AG10803 (cell line): Measurements from ENCODE around the gene CACNA1C.

Experiments used
- DNase-seq: peaks from one replicate; pipeline ENCODE4 v3.0.0; 2010; ENCODE audit warnings: low read depth
- H3K4me3 ChIP-seq: 2 replicates; pipeline ENCODE4 v1.5.1; 2011; ENCODE audit warnings: mild to moderate bottlenecking, low read length, control low read depth
- CTCF ChIP-seq: conservative IDR thresholded peaks from 2 replicates; pipeline ENCODE4 v1.5.1; 2011; ENCODE audit warnings: mild to moderate bottlenecking, low read length, control low read depth, inconsistent platforms

CACNA1C gene

GRCh38 chr12:2118481-2119255, 65.9 kb downstream of the CACNA1C start:
- DNase-seq = no peak
- no peak for TF ChIP-seq CTCF
- no peak overlapping the region for H3K4me3 ChIP-seq

- TF ChIP-seq CTCF = no peak
- no peak overlapping the region for H3K4me3 ChIP-seq
- no peak for DNase-seq
Measured at GRCh38 chr12:2119266-2119665, 66.5 kb downstream of the CACNA1C start.

DNA sequence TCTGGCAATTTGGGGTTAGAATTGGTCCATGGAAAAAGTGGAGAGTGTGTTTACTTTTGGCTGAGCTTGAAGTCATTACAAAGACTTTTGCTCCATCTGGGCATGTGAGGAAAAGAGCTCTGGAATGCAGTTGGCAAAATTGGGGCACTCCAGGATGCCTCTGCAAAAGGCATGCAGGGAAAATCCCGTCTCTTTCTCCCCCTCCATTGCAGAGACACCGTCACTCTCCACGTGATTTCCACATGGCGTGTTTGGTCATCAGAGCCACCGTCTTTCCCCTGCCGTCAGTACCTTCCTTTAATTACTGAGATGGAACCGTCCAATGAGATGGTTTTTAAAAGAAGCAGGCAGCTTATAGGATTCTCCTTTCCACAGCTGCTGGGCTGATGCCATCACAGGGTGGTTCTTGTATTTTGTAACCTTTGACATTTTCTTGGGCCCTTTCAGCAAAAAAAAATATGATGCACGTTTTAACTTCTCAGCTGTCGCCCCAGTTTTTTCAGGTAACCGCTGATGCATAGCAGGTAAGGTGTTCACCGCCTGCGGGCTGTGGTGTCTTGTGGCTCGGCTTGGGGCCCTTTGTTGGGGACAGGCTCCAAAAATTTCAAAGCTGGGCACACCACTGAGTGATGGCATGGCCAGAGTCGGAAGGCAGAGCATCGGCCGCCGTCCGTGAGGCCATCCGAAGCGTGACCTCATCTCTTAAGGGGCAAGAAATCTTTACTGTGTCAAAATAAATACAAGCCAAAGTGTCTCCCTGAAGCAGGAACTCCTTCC, 68.4 kb downstream of the CACNA1C start:
- TF ChIP-seq CTCF = no peak
- H3K4me3 ChIP-seq = no peak overlapping the region
- DNase-seq = peak; percentile 33

DNA sequence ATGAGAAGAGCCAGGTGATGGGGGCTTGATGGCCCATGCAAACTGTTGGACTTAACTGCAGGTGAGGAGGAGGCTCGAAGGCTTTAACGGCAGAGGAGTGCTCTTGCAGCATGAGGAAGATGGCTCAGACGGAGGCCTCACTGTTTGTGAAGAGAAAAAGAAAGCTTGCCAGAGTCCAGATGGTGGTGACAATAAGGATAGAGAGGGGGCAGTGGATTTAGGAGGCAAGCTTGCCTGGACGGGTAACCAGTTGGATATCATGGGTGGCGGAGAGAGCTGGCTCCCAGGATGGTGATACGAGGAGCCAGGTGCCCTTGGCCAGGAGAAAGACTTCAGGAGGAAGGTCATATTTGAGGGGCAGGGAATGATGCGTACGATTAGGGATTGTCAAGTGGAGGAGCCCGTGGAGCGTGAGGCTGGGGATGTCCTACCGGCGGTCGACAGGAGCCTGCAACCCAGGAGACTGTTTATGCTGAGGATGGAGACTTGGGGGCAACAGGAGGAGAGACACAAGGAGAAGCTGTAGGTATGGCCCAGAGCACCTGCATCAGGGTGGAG, 71.8 kb downstream of the CACNA1C start:
- no peak overlapping the region for H3K4me3 ChIP-seq
- TF ChIP-seq CTCF = no peak
- DNase-seq = no peak

DNA sequence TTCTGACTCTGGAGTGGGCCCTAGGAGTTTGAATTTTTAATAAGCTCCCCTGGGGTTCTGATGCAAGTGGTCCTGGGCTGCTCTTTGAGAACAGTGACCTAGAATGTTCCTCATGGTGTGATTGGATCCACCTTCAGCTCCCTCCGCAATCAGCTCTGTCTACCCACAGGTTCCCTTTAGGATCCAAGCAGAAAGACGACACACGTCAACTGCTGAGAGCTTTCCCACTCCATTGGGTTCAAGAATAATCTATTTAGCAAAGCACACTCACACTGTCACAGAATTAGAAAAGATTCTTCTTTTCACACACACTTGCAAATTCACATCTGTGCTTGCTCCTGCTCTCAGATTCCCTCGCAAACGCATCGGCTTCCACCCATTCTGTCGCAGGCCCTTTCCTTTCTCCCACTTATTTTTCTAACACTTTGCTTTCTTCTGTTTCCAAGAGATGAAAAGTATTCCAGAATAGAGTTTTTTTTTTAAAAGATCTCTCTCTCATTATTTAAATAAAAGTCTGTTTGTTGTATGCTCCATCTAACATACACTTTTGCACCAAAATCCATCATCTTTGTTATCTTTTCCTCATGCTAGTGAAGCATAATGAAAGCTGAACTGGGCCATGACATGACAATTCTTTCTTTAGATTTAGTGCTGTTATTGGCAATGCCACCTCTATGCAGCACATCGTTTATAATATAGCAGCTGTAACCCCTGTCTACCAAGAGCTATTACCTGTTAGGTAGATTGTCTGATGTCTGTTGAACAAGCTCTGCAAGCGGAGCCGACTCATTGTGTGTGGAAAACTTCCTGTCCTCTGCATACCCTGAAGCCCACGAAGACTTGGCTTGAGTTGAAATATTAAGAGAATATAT, 73.1 kb downstream of the CACNA1C start:
- TF ChIP-seq CTCF = no peak
- no peak overlapping the region for H3K4me3 ChIP-seq
- no peak for DNase-seq

- DNase-seq = no peak
- no peak overlapping the region for H3K4me3 ChIP-seq
- no peak for TF ChIP-seq CTCF
Measured at GRCh38 chr12:2126676-2127406, 74.1 kb downstream of the CACNA1C start.
